ENCODE results near the gene S100A3.
A peak's percentile ranks its signal among the peaks of the same experiment; 100 is the strongest.
"Not testable (repeated sequence)": the region's sequence is repeated elsewhere in the genome, so short reads cannot be mapped to it uniquely, and the experiment has no call there.

Gene S100A3

GRCh38 chr1:153525088-153525728, 23.9 kb downstream of the S100A3 start:
- H3K27ac ChIP-seq (ENCODE audit: low read depth in 2 of 2, low read length in 2 of 2) = no peak overlapping the region
- H3K36me3 ChIP-seq (ENCODE audit: control insufficient read depth in 2 of 2, insufficient read depth in 2 of 2, low read length in 2 of 2) = no peaks in the 10 kb centered on the region
- H3K4me3 ChIP-seq (ENCODE audit: low read length in 2 of 2) = no peak overlapping the region
- no peak overlapping the region for H3K9ac ChIP-seq (ENCODE audit: low read depth in 1 of 2, low read length in 2 of 2)
- H3K4me1 ChIP-seq (ENCODE audit: control insufficient read depth in 2 of 2, insufficient read depth in 2 of 2, low read length in 2 of 2) = peaks cover 4 to 8% of the 10 kb centered on the region in 2 donors
- H3K27me3 ChIP-seq (ENCODE audit: control insufficient read depth in 2 of 2, insufficient read depth in 2 of 2, low read length in 2 of 2) = no peaks in the 10 kb centered on the region
- no peaks in the 10 kb centered on the region for H3K9me3 ChIP-seq (ENCODE audit: control insufficient read depth in 2 of 2, low read length in 2 of 2)

DNA sequence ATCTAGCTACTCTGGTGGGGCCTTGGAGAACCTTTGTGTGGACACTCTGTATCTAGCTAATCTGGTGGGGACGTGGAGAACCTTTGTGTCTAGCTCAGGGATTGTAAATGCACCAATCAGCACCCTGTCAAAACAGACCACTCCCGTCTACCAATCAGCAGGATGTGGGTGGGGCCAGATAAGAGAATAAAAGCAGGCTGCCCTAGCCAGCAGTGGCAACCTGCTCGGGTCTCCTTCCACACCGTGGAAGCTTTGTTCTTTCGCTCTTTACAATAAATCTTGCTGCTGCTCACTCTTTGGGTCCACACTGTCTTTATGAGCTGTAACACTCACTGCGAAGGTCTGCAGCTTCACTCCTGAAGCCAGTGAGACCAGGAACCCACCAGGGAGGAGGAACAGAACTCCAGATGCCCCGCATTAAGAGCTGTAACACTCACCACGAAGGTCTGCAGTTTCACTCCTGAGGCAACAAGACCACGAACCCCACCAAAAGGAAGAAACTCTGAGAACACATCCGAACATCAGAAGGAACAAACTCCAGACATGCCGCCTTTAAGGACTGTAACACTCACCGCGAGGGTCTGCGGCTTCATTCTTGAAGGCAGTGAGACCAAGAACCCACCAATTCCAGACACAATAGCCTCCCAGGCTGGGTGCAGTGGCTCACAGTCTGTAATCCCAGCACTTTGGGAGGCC, 26.6 kb downstream of the S100A3 start:
- not testable (repeated sequence) for H3K9me3 ChIP-seq (ENCODE audit: control insufficient read depth in 2 of 2, low read length in 2 of 2); H3K36me3 ChIP-seq (ENCODE audit: control insufficient read depth in 2 of 2, insufficient read depth in 2 of 2, low read length in 2 of 2); H3K4me1 ChIP-seq (ENCODE audit: control insufficient read depth in 2 of 2, insufficient read depth in 2 of 2, low read length in 2 of 2); H3K27ac ChIP-seq (ENCODE audit: low read depth in 2 of 2, low read length in 2 of 2); H3K4me3 ChIP-seq (ENCODE audit: low read length in 2 of 2); H3K27me3 ChIP-seq (ENCODE audit: control insufficient read depth in 2 of 2, insufficient read depth in 2 of 2, low read length in 2 of 2); H3K9ac ChIP-seq (ENCODE audit: low read depth in 1 of 2, low read length in 2 of 2)

DNA sequence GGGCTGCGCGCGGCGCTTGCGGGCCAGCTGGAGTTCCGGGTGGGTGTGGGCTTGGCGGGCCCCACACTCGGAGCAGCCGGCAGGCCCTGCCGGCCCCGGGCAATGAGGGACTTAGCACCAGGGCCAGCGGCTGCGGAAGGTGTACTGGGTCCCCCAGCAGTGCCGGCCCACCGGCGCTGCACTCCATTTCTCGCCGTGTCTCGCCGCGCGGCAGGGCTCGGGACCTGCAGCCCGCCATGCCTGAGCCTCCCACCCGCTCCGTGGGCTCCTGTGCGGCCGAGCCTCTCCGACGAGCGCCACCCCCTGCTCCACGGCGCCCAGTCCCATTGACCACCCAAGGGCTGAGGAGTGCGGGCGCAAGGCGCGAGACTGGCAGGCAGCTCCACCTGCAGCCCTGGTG, 27.2 kb downstream of the S100A3 start:
- H3K27ac ChIP-seq (ENCODE audit: low read depth in 2 of 2, low read length in 2 of 2); H3K36me3 ChIP-seq (ENCODE audit: control insufficient read depth in 2 of 2, insufficient read depth in 2 of 2, low read length in 2 of 2); H3K27me3 ChIP-seq (ENCODE audit: control insufficient read depth in 2 of 2, insufficient read depth in 2 of 2, low read length in 2 of 2); H3K4me3 ChIP-seq (ENCODE audit: low read length in 2 of 2); H3K9ac ChIP-seq (ENCODE audit: low read depth in 1 of 2, low read length in 2 of 2); H3K9me3 ChIP-seq (ENCODE audit: control insufficient read depth in 2 of 2, low read length in 2 of 2); H3K4me1 ChIP-seq (ENCODE audit: control insufficient read depth in 2 of 2, insufficient read depth in 2 of 2, low read length in 2 of 2): not testable (repeated sequence)

DNA sequence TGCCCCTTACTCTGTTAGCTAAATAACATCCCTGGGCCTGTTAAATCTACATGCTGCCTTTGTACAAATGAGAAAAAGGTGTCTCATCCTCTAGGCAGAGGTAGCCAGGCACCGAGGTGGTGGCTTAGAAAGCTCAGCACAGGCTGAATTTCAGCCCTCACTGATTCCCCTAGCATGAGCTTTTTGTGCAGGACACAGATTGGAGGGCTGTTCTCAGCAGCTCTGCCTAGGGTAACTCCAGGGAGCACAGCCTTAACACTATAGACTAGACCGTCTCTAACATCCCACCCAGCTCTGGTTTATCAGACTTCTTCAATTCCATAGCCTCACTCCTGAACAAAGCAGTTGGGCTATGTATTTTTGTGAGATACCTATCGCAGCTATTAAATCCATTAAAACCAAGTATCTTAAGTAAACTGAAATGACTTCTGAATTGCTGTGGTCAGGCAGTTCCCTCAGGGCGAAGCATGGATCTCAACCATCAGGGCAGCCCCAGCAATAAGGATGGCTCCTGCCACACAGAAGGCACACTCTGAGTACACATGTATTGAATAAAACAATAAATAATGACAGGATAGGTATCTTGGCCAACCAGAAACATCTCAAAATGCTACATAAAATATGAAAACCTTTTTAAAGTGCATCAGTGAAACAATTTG, 28.1 kb downstream of the S100A3 start:
- no peaks in the 10 kb centered on the region for H3K36me3 ChIP-seq (ENCODE audit: control insufficient read depth in 2 of 2, insufficient read depth in 2 of 2, low read length in 2 of 2)
- H3K9ac ChIP-seq (ENCODE audit: low read depth in 1 of 2, low read length in 2 of 2) = peak overlapping the region; percentile 28 to 47
- no peaks in the 10 kb centered on the region for H3K27me3 ChIP-seq (ENCODE audit: control insufficient read depth in 2 of 2, insufficient read depth in 2 of 2, low read length in 2 of 2)
- no peaks in the 10 kb centered on the region for H3K9me3 ChIP-seq (ENCODE audit: control insufficient read depth in 2 of 2, low read length in 2 of 2)
- H3K27ac ChIP-seq (ENCODE audit: low read depth in 2 of 2, low read length in 2 of 2) = peak overlapping the region; percentile 50 to 65
- H3K4me3 ChIP-seq (ENCODE audit: low read length in 2 of 2) = no peak overlapping the region
- peaks cover 11 to 15% of the 10 kb centered on the region in 2 donors for H3K4me1 ChIP-seq (ENCODE audit: control insufficient read depth in 2 of 2, insufficient read depth in 2 of 2, low read length in 2 of 2)

GRCh38 chr1:153520137-153520691, 28.8 kb downstream of the S100A3 start:
- peak overlapping the region; percentile 50 to 65 for H3K27ac ChIP-seq (ENCODE audit: low read depth in 2 of 2, low read length in 2 of 2)
- not testable (repeated sequence) for H3K27me3 ChIP-seq (ENCODE audit: control insufficient read depth in 2 of 2, insufficient read depth in 2 of 2, low read length in 2 of 2); H3K36me3 ChIP-seq (ENCODE audit: control insufficient read depth in 2 of 2, insufficient read depth in 2 of 2, low read length in 2 of 2); H3K9me3 ChIP-seq (ENCODE audit: control insufficient read depth in 2 of 2, low read length in 2 of 2)
- H3K4me1 ChIP-seq (ENCODE audit: control insufficient read depth in 2 of 2, insufficient read depth in 2 of 2, low read length in 2 of 2) = peaks cover 17 to 21% of the 10 kb centered on the region in 2 donors
- peak overlapping the region in 1 of 2 donors; percentile 28 for H3K9ac ChIP-seq (ENCODE audit: low read depth in 1 of 2, low read length in 2 of 2)
- H3K4me3 ChIP-seq (ENCODE audit: low read length in 2 of 2) = peak overlapping the region; percentile 22 to 37

DNA sequence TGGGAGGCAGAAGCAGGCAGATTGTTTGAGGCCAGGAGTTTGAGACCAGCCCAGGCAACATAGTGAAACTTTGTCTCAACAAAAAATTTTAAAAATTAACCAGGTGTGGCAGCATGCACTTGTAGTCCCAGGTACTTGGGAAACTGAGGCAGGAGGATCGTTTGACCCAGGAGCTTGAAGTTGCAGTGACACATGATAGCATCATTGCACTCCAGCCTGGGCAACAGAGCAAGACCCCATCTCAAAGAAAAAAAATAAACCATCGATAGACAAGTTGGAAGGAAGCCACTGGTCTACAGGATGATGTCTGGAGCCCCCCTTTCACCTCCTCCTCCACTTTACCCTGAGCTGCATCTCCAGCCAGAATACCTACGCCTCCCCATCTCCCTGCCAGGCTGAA, 29.8 kb downstream of the S100A3 start:
- H3K27ac ChIP-seq (ENCODE audit: low read depth in 2 of 2, low read length in 2 of 2) = no peak overlapping the region
- no peaks in the 10 kb centered on the region for H3K9me3 ChIP-seq (ENCODE audit: control insufficient read depth in 2 of 2, low read length in 2 of 2)
- no peak overlapping the region for H3K9ac ChIP-seq (ENCODE audit: low read depth in 1 of 2, low read length in 2 of 2)
- H3K4me1 ChIP-seq (ENCODE audit: control insufficient read depth in 2 of 2, insufficient read depth in 2 of 2, low read length in 2 of 2) = peaks cover 19 to 28% of the 10 kb centered on the region in 2 donors
- no peaks in the 10 kb centered on the region for H3K36me3 ChIP-seq (ENCODE audit: control insufficient read depth in 2 of 2, insufficient read depth in 2 of 2, low read length in 2 of 2)
- no peaks in the 10 kb centered on the region for H3K27me3 ChIP-seq (ENCODE audit: control insufficient read depth in 2 of 2, insufficient read depth in 2 of 2, low read length in 2 of 2)
- no peak overlapping the region for H3K4me3 ChIP-seq (ENCODE audit: low read length in 2 of 2)

DNA sequence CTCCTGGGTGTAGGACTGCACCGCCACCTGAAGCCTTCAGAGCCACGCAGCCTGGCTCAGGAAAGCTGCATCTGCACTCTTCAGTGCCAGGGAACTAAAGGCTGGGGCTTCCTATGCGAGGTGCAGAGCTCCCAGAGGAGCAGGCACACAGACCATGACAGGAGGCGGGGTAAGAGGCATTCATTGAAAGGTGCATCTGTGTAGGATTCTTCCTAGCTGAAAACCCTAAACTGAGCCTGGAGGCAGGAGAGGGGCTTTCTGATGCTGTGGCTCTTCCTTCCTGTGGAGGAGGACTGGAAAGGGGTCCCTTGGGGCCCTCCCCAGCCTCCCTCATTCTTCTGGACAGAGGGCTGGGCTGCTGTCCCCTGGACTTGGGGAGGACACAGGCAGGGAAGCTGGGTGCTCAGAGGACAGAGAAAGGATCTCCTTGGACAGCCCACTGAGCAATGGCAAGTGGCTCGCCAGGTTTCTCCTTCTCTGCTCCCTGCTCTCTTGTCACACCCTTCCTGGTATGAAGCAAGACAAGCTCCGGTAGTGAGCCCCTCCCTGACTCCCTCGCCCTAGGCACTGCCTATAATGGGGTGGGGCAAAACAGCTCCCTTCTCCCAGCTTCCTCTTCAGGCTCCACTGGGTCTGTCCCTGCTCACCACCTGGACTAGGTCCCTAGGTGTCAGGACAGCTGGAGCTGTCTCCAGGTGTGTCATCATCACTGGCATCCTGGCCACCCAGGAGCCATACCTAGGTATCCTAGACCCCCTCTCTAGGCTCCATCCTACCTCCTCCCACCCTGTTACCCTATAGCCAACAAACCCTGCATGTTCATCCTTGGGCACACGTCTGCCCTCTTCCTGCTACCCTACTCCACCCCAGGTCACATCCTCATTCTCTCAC, 33.3 kb downstream of the S100A3 start:
- Histone ChIP-seq H3K4me1 (ENCODE audit: control insufficient read depth in 2 of 2, insufficient read depth in 2 of 2, low read length in 2 of 2) (peaks cover 17 to 33% of the 10 kb centered on the region in 2 donors), H3K4me3 (ENCODE audit: low read length in 2 of 2) (peak overlapping the region in 1 of 2 donors; percentile 23), H3K9ac (ENCODE audit: low read depth in 1 of 2, low read length in 2 of 2) (peak overlapping the region; percentile 61 to 66), H3K9me3 (ENCODE audit: control insufficient read depth in 2 of 2, low read length in 2 of 2) (no peaks in the 10 kb centered on the region), H3K36me3 (ENCODE audit: control insufficient read depth in 2 of 2, insufficient read depth in 2 of 2, low read length in 2 of 2) (no peaks in the 10 kb centered on the region), H3K27ac (ENCODE audit: low read depth in 2 of 2, low read length in 2 of 2) (peak overlapping the region; percentile 95 to 97), H3K27me3 (ENCODE audit: control insufficient read depth in 2 of 2, insufficient read depth in 2 of 2, low read length in 2 of 2) (no peaks in the 10 kb centered on the region)

DNA sequence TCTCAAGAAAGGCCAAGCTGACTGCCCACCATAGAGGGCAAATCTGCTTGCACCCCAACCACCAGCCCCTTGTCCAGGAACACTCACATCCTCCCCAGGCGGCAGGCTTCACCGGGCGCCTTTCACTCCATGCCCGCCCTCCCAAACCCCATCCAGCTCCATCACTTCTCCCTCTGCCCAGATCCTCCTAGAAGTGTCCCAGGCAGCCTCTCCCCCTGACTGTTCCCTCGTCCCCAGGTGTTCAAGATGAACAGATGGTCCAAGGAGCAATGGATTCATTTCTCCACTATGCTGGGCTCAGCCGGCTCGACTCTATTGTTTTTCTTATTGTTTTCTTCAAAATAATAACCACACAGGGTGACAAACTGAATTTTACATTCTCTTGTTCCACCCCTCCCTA, 35.4 kb downstream of the S100A3 start:
- H3K4me1 ChIP-seq (ENCODE audit: control insufficient read depth in 2 of 2, insufficient read depth in 2 of 2, low read length in 2 of 2) = peaks cover 15 to 31% of the 10 kb centered on the region in 2 donors
- no peak overlapping the region for H3K9ac ChIP-seq (ENCODE audit: low read depth in 1 of 2, low read length in 2 of 2)
- no peaks in the 10 kb centered on the region for H3K9me3 ChIP-seq (ENCODE audit: control insufficient read depth in 2 of 2, low read length in 2 of 2)
- no peak overlapping the region for H3K4me3 ChIP-seq (ENCODE audit: low read length in 2 of 2)
- no peaks in the 10 kb centered on the region for H3K27me3 ChIP-seq (ENCODE audit: control insufficient read depth in 2 of 2, insufficient read depth in 2 of 2, low read length in 2 of 2)
- no peaks in the 10 kb centered on the region for H3K36me3 ChIP-seq (ENCODE audit: control insufficient read depth in 2 of 2, insufficient read depth in 2 of 2, low read length in 2 of 2)
- H3K27ac ChIP-seq (ENCODE audit: low read depth in 2 of 2, low read length in 2 of 2) = no peak overlapping the region

DNA sequence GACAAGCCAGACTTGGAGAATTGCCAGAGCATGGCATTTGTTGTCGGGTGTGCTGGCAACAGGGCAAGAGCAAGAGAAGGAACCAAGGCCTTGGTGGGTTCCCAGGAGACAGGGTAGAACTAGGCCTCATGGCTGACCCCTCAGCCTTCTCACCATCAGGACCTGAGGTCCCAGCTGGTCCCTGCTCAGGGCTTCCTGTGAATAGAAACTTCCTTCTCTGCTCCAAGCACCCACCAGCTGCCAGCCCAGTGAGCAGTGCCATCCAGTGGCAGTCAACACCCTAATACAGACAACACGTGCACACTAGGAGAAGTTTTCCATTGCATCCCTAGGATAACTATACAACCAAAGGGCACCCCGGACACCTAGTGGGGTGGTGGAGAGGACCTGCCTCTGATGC, 36.0 kb downstream of the S100A3 start:
- peaks cover 15 to 31% of the 10 kb centered on the region in 2 donors for H3K4me1 ChIP-seq (ENCODE audit: control insufficient read depth in 2 of 2, insufficient read depth in 2 of 2, low read length in 2 of 2)
- peak overlapping the region in 1 of 2 donors; percentile 9 for H3K27ac ChIP-seq (ENCODE audit: low read depth in 2 of 2, low read length in 2 of 2)
- no peak overlapping the region for H3K9ac ChIP-seq (ENCODE audit: low read depth in 1 of 2, low read length in 2 of 2)
- H3K9me3 ChIP-seq (ENCODE audit: control insufficient read depth in 2 of 2, low read length in 2 of 2) = no peaks in the 10 kb centered on the region
- no peaks in the 10 kb centered on the region for H3K36me3 ChIP-seq (ENCODE audit: control insufficient read depth in 2 of 2, insufficient read depth in 2 of 2, low read length in 2 of 2)
- H3K27me3 ChIP-seq (ENCODE audit: control insufficient read depth in 2 of 2, insufficient read depth in 2 of 2, low read length in 2 of 2) = no peaks in the 10 kb centered on the region
- no peak overlapping the region for H3K4me3 ChIP-seq (ENCODE audit: low read length in 2 of 2)

All from mucosa of rectum (tissue), 2 donors.